T-helper 17 cell (primary cell): ENCODE data around the gene BICC1. TPM values are rescaled to one million over a fixed set of nuclear protein-coding genes. Genes with fewer than 3 reads are reported as not detected.

ENCODE experiments used
- ATAC-seq: fragments of 150-1000 bp; cut with Tn5 transposase; 2 replicates; pipeline ENCODE4 v1.10.0; 2021; ENCODE audit warnings: mild to moderate bottlenecking, moderate library complexity
- DNase-seq, 3 donors: peaks; one replicate each; pipeline versions ENCODE4 v3.0.0 to v3.0.0-alpha.2; 2020 to 2021
- H3K9me3 ChIP-seq: one replicate; pipeline ENCODE4 v1.7.0; 2013; ENCODE audit warnings: low read length, mild to moderate bottlenecking; ENCODE audit not compliant: control insufficient read depth, poor library complexity, severe bottlenecking
- H3K27ac Mint-ChIP-seq: one replicate; pipeline ENCODE4 v1.8.0; 2022; ENCODE audit warnings: mild to moderate bottlenecking, moderate library complexity, mixed read lengths
- H3K27me3 Mint-ChIP-seq: one replicate; pipeline ENCODE4 v1.8.0; 2022; ENCODE audit warnings: mixed read lengths
- H3K36me3 Mint-ChIP-seq: one replicate; pipeline ENCODE4 v1.8.0; 2022; ENCODE audit warnings: low read depth, mixed read lengths
- H3K4me1 Mint-ChIP-seq: one replicate; pipeline ENCODE4 v1.8.0; 2022; ENCODE audit warnings: mild to moderate bottlenecking, mixed read lengths
- H3K4me3 Mint-ChIP-seq: one replicate; pipeline ENCODE4 v1.8.0; 2022; ENCODE audit warnings: mild to moderate bottlenecking, moderate library complexity, mixed read lengths
- total RNA-seq, 4 donors: library from RNA in 2 of 4; stranded (reverse) in 2 of 4; gene quantifications; one replicate each; pipeline ENCODE4 v1.2.3 and lab custom pipeline; 2022 to 2026

BICC1 gene
- total RNA-seq, 2 donors from 2014 or later: not detected

GRCh38 chr10:58823983-58824382 is 311.3 kb downstream of the BICC1 start:
- H3K4me1 Mint-ChIP-seq: peaks cover 2% of the 10 kb centered on the region
- H3K27ac Mint-ChIP-seq: no peak overlapping the region
- peaks cover 33% of the 10 kb centered on the region for H3K27me3 Mint-ChIP-seq
- no peak for ATAC-seq
- no peaks in the 10 kb centered on the region for H3K9me3 ChIP-seq
- no peaks in the 10 kb centered on the region for H3K36me3 Mint-ChIP-seq
- no peak overlapping the region for H3K4me3 Mint-ChIP-seq
- DNase-seq: no peak

- H3K27me3 Mint-ChIP-seq: peaks cover 33% of the 10 kb centered on the region
- no peak for ATAC-seq
Measured at GRCh38 chr10:58824396-58824795, 311.7 kb downstream of the BICC1 start.

GRCh38 chr10:58826694-58827093 is 314.0 kb downstream of the BICC1 start:
- peaks cover 15% of the 10 kb centered on the region for H3K27me3 Mint-ChIP-seq
- H3K9me3 ChIP-seq: no peaks in the 10 kb centered on the region
- no peaks in the 10 kb centered on the region for H3K4me1 Mint-ChIP-seq
- DNase-seq (no peak), ATAC-seq (no peak)
- H3K4me3 Mint-ChIP-seq: no peak overlapping the region
- H3K27ac Mint-ChIP-seq: no peak overlapping the region
- no peaks in the 10 kb centered on the region for H3K36me3 Mint-ChIP-seq

More at GRCh38 chr10:58824396-58824795, 311.7 kb downstream of the BICC1 start:
- no peak for DNase-seq
- Mint-ChIP-seq H3K36me3 (no peaks in the 10 kb centered on the region), H3K4me1 (peaks cover 2% of the 10 kb centered on the region), H3K27ac (no peak overlapping the region), H3K4me3 (no peak overlapping the region)
- no peaks in the 10 kb centered on the region for H3K9me3 ChIP-seq

GRCh38 chr10:58827381-58827780 is 314.7 kb downstream of the BICC1 start:
- no peaks in the 10 kb centered on the region for H3K9me3 ChIP-seq
- Mint-ChIP-seq H3K27ac (no peak overlapping the region), H3K36me3 (no peaks in the 10 kb centered on the region), H3K4me1 (no peaks in the 10 kb centered on the region), H3K4me3 (no peak overlapping the region), H3K27me3 (peaks cover 15% of the 10 kb centered on the region)
- DNase-seq: no peak
- no peak for ATAC-seq

GRCh38 chr10:58829839-58830238 is 317.2 kb downstream of the BICC1 start:
- H3K27ac Mint-ChIP-seq: no peak overlapping the region
- no peaks in the 10 kb centered on the region for H3K9me3 ChIP-seq
- ATAC-seq (no peak), DNase-seq (no peak)
- H3K4me3 Mint-ChIP-seq: no peak overlapping the region
- no peaks in the 10 kb centered on the region for H3K36me3 Mint-ChIP-seq
- H3K4me1 Mint-ChIP-seq: no peaks in the 10 kb centered on the region
- peaks cover 8% of the 10 kb centered on the region for H3K27me3 Mint-ChIP-seq

GRCh38 chr10:58830697-58831096 is 318.0 kb downstream of the BICC1 start:
- H3K9me3 ChIP-seq: no peaks in the 10 kb centered on the region
- Mint-ChIP-seq H3K4me3 (no peak overlapping the region), H3K4me1 (no peaks in the 10 kb centered on the region), H3K27ac (no peak overlapping the region), H3K27me3 (peaks cover 6% of the 10 kb centered on the region), H3K36me3 (no peaks in the 10 kb centered on the region)
- ATAC-seq (no peak), DNase-seq (no peak)

- Mint-ChIP-seq H3K27me3 (peaks cover 5% of the 10 kb centered on the region), H3K27ac (no peak overlapping the region), H3K36me3 (no peaks in the 10 kb centered on the region), H3K4me3 (no peak overlapping the region), H3K4me1 (no peaks in the 10 kb centered on the region)
- DNase-seq (no peak), ATAC-seq (no peak)
- H3K9me3 ChIP-seq: no peaks in the 10 kb centered on the region
Measured at GRCh38 chr10:58833771-58834561, 321.3 kb downstream of the BICC1 start.

- no peak for DNase-seq
- H3K27me3 Mint-ChIP-seq: peaks cover 13% of the 10 kb centered on the region
- H3K27ac Mint-ChIP-seq: no peak overlapping the region
- H3K4me1 Mint-ChIP-seq: no peaks in the 10 kb centered on the region
- H3K9me3 ChIP-seq: no peaks in the 10 kb centered on the region
- no peak overlapping the region for H3K4me3 Mint-ChIP-seq
- H3K36me3 Mint-ChIP-seq: no peaks in the 10 kb centered on the region
- ATAC-seq: no peak
Measured at GRCh38 chr10:58836176-58836700, 323.6 kb downstream of the BICC1 start.

- H3K4me1 Mint-ChIP-seq: no peaks in the 10 kb centered on the region
- H3K27ac Mint-ChIP-seq: no peak overlapping the region
- ATAC-seq (no peak), DNase-seq (no peak)
- no peak overlapping the region for H3K4me3 Mint-ChIP-seq
- H3K27me3 Mint-ChIP-seq: peaks cover 22% of the 10 kb centered on the region
- H3K9me3 ChIP-seq: no peaks in the 10 kb centered on the region
- H3K36me3 Mint-ChIP-seq: no peaks in the 10 kb centered on the region
Measured at GRCh38 chr10:58836991-58837575, 324.4 kb downstream of the BICC1 start.

GRCh38 chr10:58837826-58838225 is 325.2 kb downstream of the BICC1 start:
- Mint-ChIP-seq H3K27me3 (peaks cover 22% of the 10 kb centered on the region), H3K4me3 (no peak overlapping the region), H3K27ac (no peak overlapping the region), H3K4me1 (no peaks in the 10 kb centered on the region), H3K36me3 (no peaks in the 10 kb centered on the region)
- no peak for DNase-seq
- no peaks in the 10 kb centered on the region for H3K9me3 ChIP-seq
- no peak for ATAC-seq

- no peak for ATAC-seq
- no peak for DNase-seq
- Mint-ChIP-seq H3K27ac (no peak overlapping the region), H3K4me1 (no peaks in the 10 kb centered on the region), H3K4me3 (no peak overlapping the region), H3K36me3 (no peaks in the 10 kb centered on the region), H3K27me3 (peaks cover 22% of the 10 kb centered on the region)
- H3K9me3 ChIP-seq: no peaks in the 10 kb centered on the region
Measured at GRCh38 chr10:58838561-58839208, 326.0 kb downstream of the BICC1 start.

- no peak for DNase-seq
- H3K9me3 ChIP-seq: no peaks in the 10 kb centered on the region
- Mint-ChIP-seq H3K27me3 (peaks cover 27% of the 10 kb centered on the region), H3K4me3 (no peak overlapping the region), H3K27ac (no peak overlapping the region), H3K36me3 (no peaks in the 10 kb centered on the region), H3K4me1 (no peaks in the 10 kb centered on the region)
- no peak for ATAC-seq
Measured at GRCh38 chr10:58839771-58840170, 327.1 kb downstream of the BICC1 start.

- DNase-seq (no peak), ATAC-seq (no peak)
- no peaks in the 10 kb centered on the region for H3K9me3 ChIP-seq
- no peaks in the 10 kb centered on the region for H3K36me3 Mint-ChIP-seq
- peaks cover 27% of the 10 kb centered on the region for H3K27me3 Mint-ChIP-seq
- no peak overlapping the region for H3K4me3 Mint-ChIP-seq
- no peak overlapping the region for H3K27ac Mint-ChIP-seq
- no peaks in the 10 kb centered on the region for H3K4me1 Mint-ChIP-seq
Measured at GRCh38 chr10:58840840-58841435, 328.3 kb downstream of the BICC1 start.
